ENCODE data around the gene ANO6. TPM values are rescaled to one million over a fixed set of nuclear protein-coding genes. Genes with fewer than 3 reads are reported as not detected.

Gene ANO6
- total RNA-seq, 1 experiment from 2014 or later = 38.6 TPM

DNA sequence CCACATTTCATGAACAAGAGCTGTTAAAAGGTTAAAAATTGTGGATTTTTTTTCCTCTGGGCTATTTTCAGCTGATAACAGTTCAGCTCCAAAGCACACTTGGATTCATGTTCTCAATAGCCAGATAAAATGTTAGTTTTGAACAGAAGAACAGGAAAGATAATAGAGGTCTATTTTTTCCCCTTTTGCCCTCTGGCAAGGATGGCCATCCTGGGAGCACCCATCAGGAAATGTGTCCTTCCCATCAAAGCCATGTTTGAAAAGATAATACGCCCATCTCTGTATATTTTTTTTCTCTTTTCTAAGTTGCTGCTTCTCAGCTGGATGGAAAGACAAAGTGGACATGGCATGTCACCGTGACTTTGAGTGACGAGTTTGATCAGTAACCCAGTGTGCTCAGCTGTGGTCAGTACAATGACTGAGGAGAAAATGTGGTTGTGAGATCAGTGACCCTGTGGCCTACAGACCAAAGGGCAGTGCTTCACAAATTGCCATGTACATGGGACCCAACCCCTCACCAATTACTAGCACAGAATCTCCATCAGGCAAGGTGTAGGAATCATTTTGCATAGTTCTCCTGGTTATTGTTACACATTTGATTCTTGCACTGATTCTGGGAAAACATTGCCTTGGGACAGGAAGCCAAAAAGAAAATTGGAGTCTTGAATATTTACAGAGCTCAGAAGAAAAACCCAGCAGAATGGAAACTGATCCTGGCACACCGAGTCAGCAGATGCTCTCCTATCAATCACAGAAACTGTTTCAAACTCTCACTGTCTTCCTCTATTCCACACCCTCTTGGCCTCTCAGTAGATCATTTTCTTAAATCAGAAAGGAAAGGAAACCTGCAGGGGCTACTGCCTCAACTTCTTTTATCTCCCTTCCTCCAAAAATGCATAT lies 64.3 kb downstream of the ANO6 start:
- no peak for DNase-seq (ENCODE audit: low read depth)

DNA sequence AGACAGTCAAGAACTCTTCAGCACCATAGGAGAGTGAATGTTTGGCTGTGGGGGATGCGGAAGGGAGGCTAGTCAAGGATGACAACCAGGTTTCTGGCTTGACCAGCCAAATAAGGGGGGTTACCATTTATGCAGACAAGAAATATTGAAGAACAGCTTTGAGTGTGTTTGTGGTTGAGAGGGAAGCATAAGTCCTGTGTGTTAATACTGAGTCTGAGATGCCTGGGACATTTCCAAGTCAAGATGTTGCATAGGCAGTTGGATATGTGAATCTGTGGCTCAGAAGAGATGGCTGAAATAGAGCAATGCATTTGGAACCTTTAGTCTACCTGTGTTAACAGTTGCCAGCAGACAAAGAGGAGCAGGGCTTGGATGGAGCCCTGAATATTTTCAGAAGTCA lies 66.1 kb downstream of the ANO6 start:
- no peak for DNase-seq (ENCODE audit: low read depth)

DNA sequence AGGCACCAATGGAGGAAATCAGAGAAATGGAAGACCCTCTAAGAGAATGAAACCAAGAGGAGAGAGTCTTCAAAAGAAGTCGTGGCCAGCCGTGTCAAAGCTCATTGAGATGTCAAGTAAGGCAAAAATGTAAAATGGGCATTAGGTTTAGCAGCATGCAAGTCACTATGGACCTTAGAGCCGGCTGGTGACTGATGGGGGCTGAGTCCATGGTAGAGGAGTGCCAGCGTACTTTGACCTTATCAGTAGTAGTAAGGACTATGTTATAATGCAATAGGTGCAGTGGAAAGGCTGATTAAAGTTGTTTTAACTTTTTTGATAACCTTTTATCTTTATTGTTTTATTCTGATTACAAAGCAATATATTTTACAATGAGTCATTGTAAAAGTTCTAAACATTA lies 66.5 kb downstream of the ANO6 start:
- no peak for DNase-seq (ENCODE audit: low read depth)

DNA sequence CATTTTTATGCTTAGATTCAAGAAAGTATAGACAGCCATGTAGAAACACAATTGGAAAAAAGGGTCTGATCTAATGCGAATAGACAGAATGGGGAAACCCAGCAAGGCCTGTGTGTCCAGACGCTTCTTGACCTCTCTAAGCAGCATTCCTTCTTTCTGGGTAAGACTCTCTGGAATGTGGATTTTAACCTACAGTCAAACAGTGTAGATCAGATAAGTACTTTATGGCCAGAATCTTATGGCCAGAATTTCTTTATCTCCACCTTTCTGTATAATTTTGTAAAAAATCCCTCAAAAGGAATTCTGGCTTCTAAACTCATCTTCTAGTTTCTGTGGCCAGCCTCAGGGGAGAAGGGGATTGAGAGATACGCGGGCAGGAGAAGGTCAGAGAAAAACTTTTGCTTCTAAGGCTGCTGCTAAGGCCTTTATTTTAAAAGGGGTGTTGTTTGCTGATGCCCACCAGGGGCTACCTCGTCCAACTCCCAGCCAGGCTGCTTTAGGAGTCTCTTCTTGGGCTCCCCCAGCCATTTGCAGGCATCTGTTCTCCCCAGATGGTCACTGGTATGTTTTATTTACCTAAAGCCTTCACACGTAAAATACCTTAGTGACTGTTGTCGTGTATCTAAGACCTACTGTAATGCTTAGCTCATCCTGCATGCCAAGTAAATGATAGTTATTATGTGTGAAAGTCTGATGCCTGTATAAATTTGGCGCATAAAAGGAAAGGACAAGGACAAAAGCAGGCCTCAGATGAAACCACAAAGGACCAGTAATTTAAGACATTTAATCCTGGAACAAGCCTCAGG lies 68.4 kb downstream of the ANO6 start:
- peak; percentile 32 for DNase-seq (ENCODE audit: low read depth)

DNA sequence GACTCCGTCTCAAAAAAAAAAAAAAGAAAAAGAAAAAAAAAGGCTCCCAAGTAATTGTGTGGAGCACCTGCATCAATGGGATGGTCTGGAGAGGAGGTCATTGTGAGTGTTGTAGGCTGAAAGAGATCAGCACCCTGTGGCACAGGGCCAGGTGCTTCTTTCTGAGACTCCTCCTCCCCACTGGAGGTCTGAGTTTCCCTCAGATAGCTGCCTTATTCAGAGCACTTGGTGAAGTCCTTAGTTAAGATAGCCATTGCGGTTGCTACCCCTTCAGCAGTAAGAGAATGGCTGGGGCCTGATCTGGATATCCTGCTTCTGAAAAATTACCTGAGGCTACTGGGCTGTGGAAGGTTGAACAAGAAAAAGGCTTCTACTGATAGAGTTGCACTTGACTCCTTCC lies 69.8 kb downstream of the ANO6 start:
- no peak for DNase-seq (ENCODE audit: low read depth)

DNA sequence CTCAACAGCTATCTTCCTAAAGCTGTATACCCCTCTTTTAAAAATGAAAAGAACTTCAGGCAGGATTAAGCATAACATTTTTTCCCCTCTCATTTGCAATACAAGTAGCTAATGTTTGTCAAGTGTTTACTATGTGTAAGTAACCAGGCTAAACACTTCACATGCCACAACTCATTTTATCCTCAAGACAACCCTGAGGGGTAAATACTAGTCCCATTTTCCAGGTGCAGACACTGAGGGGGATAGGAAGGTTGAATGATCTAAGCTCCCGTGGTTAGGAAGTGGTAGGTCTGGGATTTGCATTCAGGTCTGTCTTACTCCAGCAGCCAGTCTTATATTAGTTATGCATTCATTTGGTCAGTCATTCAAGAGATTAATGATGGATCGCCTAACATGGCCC lies 70.7 kb downstream of the ANO6 start:
- DNase-seq (ENCODE audit: low read depth) = no peak

DNA sequence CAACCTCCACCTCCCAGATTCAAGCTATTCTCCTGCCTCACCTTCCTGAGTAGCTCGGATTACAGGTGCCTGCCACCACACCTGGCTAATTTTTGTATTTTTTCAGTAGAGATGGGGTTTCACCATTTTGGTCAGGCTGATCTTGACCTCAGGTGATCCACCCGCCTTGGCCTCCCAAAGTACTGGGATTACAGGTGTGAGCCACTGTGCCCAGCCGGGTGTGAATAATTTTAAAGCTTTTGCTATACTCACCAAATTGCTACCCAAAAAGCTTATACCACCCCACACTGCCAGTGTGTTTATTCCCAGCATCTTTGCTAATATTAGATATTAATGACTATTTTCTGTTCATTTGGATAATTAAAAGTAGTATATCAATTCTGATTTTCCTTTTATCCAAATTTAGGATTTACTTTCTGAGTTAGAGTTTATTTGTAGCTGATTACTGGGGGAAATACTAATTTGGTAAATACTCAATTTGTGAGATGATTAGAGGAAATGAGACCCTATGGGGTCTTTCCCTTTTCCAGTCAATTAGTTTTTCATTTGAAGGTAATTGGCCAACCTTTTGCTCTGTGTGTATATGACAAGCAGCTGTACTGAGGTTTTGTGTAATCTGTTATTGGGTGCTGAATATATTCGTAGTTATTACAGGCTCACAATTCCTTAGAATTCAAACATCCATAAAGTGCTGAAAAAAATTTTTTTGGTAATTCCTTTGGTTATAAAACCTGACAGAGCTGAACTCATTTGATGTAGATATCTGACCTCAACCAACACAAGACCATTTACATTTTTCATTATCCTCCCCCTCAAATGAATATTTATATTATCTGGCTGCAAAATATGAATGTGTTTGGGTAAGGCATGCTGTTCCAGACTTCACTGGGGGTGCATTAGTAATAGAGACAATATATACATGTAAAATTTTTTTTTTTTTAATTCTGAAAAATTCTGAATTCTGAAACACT lies 73.6 kb downstream of the ANO6 start:
- no peak for DNase-seq (ENCODE audit: low read depth)

DNA sequence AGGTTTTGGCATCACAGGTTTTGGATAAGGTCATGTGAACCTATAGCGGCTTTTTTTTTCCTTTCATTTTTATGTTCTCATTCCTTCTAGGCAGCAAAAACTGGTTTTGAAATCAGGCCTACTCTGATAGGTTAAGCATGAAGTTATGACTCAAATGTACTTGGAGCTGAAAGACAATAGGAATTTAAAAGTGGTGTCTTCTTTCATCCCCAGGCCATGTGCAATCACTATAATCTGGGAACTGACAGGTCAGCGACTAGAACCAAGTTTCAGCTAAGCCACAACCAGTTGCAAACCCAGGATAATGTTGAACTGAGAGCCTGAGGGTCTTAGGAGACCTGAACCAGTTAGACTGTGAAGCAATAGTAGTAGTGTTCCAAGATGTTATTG lies 74.3 kb downstream of the ANO6 start:
- DNase-seq (ENCODE audit: low read depth) = peak; percentile 62

DNA sequence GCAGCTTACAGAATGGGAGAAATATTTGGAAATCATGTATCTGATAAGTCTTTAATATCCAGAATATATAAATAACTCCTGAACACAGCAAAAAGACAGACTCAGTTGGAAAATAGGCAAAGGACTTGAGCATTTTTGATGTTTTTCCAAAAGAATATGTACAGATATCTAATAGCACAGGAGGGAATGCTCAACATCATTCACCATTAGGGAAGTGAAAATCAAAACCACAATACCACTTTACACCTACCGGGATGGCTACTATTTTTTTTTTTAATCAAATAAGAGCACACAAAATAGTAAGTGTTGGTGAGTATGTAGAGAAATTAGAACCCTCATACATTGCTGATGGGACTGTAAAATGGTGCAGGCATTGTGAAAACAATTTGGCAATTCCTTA lies 75.6 kb downstream of the ANO6 start:
- DNase-seq (ENCODE audit: low read depth) = no peak

DNA sequence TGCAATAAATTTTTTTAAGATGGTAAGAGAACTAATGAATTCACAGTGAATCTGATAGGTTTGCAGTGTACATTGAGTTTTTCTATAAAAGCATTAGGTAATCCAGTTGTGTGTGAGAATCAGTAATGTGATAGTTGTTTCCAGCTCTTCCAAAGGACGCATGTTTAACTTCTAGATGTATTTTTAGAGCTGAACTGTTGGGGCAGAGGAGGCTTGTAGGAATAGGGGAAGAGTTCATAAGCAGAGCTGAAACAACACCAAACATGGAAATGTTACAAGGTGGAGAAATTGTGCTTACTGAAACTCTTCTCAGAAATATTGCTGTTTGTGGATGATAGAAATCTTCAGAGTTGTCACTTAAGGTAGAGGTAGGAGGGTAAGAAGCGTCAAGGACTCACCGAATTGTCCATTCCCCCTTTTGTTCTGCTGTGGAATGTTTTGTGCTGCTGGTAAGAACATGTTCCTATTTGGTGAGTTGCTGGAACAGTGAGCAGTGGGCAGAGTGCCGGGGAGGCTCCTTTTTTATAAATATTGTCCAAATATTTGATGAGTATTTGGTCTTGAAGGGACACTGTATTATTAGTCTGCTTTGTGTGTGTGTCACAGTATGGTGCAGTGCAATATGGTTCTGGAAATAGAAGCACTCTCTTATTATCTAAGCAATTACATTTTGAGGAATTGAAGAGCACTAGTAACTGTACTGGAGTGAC lies 76.7 kb downstream of the ANO6 start:
- DNase-seq (ENCODE audit: low read depth) = no peak

DNA sequence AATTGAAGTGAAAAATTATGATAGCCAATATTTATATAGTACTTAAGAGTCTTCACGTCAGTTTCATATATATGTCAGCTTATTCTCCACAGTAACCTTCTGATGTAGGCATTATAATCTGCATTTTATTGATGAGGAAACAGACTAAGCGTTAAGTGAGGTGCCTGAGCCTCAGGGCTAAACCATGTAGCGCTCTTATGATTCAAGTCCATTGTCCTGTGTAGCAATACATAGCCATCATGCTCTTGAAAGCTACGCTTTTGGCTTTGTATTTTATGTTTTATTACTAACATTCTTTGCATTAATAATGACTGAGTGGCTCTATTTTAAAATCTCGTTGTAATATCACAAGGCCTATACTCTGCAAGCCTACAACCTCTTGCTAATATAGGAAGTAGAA lies 79.0 kb downstream of the ANO6 start:
- DNase-seq (ENCODE audit: low read depth) = no peak

DNA sequence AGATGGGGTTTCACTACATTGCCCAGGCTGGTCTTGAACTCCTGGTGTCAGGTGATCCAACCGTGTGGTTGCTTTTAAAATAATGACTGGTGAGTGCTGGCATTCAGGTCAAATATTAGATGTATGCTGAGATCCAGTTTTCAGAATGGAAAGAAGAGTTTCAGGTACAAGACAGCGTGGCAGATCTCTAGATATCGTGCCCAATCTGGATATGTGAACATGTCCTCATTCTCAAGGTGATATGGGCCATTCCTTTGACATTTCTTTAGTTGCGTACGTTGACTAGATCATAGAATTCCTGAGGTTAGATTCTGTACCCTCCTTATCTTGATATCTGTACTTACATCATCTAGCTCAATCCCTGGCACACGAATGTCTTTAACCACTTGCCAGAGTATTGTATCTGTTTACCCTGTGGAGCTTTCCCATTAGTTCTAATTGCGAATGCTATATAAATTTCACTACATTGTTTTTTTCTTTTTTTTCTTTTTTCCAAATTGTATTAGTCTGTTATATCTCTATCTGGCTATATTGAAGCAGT lies 80.2 kb downstream of the ANO6 start:
- no peak for DNase-seq (ENCODE audit: low read depth)

DNA sequence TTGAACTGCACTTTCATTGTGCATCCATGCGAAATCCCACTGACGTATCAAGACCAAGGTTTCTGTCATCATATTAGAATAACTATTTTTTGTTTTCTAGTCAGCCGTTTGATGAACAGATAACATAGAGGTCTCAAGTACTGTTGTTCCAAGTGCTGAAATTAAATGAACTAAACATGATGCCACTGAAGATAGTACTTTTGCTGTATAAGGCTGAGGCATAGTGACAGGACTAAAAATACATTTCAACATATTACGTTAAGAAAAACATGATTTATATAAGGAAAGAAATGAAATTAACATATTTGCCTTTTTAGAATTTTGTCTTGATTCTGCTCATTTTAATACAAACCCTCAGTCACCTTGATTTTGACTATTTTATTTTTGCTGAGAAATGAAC lies 82.2 kb downstream of the ANO6 start:
- no peak for DNase-seq (ENCODE audit: low read depth)

DNA sequence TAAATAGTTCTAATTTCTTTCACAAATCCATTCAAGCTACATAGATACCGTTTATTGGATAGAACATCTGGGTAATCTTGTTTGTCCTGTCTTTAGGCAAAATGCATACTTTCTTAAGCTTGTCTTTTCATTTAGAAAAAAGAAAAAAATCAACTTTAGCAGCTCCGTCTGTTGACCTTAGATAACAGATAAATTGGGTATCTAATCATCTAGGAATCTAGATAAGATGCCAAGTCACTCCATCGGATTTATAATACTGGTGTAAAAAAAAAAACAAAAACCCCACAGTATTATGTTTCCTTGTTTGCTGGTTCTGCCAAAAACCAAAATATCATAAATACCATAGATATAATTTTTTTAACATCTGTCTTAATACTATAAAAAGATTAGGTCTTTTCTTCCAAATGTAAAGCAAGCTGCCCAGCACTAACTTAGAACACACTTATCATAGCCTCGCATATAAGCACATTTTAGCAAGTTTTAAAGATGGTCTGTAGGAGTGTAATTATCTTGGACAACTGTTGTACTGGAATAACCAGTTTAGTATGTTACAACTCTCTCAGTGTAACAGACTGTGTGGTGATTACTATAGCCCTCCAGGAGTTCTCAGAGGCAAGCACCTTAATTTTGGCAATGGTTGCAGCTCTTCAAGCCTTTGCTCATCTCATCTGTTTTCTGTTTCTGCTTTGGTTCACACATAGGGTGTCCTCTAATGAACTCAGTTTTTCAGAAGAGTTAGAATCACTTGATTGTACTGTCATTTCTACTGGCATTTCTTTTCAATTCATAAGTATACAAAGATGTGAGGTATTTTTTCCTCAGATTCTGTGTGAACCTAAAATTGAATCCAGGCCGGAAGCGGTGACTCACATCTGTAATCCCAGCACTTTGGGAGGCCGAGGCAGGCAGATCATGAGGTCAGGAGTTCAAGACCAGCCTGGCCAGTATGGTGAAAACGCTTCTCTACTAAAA lies 83.1 kb downstream of the ANO6 start:
- DNase-seq (ENCODE audit: low read depth) = peak; percentile 76

DNA sequence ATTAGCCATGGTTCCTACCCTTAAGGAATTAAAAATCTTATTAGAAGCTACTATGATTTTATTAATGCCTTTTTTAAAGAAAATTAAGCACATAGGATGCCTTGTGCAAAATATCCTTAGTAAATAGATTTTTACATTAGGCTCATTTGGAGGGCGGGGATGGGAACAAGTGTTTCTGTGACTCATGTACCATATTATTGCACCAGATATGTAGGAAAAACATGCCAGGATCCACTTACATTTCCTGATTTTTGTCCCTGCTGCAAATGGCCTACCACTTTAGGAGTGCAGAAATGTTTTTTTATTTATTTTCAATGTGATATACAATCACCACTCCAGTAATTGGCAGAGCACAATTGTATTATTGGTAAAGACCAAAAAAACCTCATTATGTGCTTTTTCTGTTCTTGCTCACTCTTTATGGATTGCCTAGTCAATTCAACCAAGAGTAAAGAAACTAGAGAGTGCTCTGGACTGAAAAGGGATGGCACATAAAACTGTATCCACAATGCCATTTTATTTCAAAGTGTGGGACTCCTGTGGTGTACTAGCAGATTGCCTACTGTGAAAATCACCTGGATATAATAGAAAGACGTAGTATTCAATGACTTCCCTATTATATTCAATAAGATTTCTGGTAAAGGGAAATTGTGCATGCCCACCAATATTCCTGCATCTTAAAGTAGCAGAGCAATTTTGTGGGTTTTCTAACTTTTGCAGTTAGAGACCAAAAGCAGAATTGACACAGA lies 86.9 kb downstream of the ANO6 start:
- DNase-seq (ENCODE audit: low read depth) = no peak

DNA sequence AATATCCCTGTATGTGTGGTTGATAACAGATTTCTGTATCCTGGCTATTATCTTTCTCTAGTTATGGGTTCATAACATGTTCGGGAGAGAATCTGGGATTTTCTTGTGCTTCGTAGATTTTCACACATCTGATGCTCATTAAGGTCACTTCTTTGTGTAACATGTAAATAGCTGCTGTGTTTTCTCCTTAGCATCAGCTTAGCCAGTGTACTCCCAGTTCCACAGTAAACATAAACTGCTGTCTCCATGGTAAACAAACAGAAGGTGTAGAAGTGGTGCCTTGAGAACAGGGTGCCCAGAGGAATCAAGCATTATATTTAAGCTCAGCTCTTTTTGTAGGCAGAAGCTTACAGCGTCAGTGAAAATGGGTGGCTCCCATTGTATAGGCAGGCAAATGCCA lies 88.0 kb downstream of the ANO6 start:
- DNase-seq (ENCODE audit: low read depth) = no peak

DNA sequence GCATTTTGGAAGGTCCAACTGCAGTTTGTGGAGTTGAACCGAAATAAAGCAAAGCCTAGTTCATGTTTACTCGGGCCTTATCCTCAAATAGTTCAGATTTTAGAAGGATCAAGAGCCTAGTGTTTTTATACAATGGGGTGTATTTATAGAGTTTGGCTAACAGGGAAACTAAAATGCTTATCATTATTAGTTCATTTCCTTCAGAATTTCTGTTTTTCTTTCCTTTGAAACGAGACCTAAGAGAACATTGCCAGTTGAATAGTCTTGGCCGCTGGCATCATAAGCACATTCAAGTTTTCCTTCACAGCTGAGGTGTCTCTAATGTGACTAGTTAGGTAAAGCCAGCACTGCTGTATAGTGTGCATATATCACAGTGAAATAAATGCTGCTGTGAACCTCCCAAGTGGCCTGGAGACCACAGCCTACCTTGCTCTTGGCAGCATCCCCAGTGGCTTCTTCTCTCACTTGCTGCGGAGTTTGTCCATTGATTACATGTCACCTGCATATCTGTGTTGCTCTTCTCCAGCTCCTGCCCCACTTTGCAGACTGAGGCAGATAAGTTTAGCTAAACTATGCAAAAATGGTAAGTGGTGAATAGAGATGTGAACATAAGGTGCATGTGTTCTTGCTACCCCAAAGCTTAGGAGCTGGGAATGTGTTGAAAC lies 88.8 kb downstream of the ANO6 start:
- no peak for DNase-seq (ENCODE audit: low read depth)

DNA sequence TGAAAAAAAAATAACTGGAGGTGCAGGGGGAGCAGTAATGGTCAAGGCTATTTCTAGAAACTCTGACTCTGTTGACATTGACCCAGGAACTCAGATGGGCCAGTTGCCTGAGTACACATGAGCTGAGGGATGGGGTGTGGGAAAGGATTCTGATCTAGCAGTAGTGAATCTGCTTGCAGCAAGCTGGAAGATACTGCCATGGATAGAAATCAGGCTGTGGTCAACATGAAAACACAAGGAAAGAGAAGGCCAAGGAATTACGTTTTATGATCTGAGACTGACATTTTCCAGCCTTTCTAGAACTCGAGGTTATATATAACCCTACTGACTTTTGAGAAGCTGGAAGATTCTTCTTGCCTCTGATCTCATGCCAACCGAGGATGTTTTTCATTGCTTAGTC lies 90.0 kb downstream of the ANO6 start:
- DNase-seq (ENCODE audit: low read depth) = no peak
